Hepatic stellate cell (primary cell): Measurements from ENCODE around the gene FANK1.
"Not testable (repeated sequence)": the region's sequence is repeated elsewhere in the genome, so short reads cannot be mapped to it uniquely, and the experiment has no call there.

Source experiments
- DNase-seq: peaks from one replicate; pipeline ENCODE4 v3.0.0; 2011; ENCODE audit warnings: low spot score

FANK1 gene

DNA sequence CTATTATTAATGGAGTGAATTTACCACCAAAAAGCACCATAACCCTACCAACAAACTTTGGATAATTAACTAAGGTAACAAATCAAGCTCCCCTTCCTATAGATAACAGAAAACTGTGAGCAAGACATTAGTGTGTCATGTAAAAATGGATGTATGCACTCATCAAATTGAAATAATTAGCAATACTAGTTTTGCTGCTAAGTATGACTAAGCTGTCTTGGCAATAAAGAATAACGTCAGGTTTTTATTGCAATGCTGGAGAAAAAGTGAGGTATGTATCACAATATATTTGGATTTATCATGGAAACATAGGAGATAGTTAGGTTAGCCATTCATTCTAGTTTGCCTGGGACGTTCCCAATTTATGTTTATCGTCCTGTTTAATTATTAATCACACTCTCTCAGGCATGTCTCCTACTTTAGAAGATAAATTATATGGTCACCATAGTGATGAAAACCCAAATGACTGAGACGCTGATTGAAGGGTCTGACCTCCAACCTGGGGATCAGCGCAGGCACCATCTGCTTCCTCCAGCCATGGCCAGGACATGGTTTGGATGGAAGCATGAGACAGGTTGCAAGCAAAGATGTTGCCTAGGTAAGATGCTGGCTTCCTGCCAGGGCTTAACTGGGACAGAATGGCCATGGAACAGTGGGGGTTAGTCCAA is 125.6 kb downstream of the FANK1 start:
- DNase-seq = no peak

DNA sequence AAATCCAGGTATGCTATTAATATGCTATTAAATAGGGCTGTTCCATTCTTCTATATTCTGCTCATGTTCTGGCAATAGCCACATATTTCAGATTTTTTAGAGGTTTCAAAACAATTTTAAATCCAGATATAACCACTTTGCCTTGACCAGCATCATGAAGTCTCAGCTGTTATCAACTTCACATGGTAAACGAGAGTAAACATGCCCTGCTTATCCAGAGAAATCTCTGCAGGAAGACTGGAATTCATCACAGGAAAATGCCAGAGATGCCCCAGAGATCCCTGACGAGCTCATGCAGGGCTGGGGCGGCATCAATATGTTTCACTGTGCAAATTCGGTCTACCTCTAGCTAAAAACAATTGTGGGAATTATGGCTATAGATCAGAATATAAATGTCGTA is 126.5 kb downstream of the FANK1 start:
- DNase-seq = no peak

DNA sequence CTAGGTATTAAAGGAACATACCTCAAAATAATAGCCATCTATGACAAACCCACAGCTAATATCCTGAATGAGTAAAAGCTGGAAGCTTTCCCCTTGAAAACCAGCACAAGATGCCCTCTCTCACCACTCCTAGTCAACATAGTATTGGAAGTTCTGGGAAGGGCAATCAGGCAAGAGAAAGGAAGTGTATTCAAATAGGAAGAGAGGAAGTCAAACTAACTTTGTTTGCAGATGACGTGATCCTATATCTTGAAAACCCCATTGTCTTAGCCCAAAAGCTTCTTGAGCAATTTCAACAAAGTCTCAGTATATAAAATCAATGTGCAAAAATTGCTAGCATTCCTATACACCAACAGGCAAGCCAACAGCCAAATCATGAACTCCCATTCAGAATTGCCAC is 131.3 kb downstream of the FANK1 start:
- DNase-seq = no peak

DNA sequence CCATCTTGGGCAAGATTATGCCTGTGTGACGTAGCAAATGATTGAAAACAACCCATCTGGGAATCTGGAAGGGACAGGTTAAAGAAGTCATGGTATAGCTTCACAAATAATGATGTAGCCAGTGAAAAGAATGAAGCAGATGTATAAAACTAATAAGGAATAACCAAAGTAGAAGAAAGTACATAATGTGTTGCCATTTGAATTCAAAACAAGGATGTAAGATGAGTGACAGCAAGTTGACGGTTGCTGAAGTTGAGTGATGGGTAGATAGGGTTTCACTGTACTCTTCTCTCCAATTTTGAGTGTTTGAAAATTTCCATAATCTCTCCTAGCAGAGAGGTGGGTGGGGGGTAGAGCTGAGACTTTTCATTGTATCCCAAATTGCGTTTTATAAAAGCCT is 133.6 kb downstream of the FANK1 start:
- DNase-seq = no peak

DNA sequence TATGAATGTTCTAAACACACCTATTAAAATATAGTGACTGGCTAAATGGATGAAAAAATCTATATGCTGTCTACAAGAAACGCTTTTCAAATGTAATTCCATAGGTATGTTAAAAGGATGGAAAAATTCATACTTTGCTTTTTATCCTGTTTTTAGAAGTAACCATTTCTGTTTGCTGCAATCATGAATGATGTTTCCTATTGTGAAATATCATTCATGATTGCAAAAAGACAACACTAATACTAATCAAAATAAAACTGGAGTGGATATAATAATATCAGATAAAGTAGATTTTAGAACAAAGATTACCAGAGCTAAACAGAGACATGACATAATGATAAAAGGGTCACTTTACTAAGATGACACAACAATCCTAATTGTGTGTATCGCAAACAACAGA is 138.2 kb downstream of the FANK1 start:
- DNase-seq = no peak

DNA sequence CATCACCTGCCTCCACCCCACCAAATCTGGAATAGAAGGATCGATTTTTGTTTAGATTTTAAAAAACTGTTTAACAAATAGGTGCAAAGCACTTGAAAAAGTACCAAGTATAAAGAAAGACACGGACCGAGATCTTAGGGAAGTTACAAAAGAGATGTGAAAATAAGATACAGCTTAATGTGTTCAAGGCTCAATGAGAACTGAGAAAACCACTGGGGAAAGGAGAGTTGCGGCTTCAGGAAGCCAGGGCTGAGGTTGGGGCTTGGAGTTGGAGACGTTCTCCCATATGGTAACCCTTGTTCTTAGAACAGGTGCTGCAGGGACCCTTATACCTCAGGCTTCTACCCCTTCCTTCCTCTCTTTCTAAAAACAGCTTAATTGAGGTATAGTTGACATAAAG is 140.2 kb downstream of the FANK1 start:
- DNase-seq = no peak

DNA sequence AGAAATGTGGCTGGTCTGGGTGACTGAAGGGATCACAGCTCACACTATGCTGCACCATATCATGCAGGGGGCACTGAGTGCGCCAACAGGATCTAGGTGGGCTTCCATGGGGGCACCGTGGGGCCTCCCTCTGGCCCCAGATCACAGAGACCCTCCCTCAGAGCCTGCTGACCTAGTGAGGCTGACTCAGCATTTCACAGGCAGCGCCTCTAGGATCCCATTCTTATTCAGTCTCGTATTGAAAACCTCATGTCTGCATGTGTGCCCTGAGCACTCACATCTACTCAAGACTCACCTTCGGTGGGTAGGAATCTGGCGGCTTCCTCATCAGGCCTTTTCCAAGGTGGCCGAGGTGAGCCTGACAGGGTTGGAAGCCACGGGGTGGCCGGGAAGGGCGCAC is 141.6 kb downstream of the FANK1 start:
- no peak for DNase-seq

DNA sequence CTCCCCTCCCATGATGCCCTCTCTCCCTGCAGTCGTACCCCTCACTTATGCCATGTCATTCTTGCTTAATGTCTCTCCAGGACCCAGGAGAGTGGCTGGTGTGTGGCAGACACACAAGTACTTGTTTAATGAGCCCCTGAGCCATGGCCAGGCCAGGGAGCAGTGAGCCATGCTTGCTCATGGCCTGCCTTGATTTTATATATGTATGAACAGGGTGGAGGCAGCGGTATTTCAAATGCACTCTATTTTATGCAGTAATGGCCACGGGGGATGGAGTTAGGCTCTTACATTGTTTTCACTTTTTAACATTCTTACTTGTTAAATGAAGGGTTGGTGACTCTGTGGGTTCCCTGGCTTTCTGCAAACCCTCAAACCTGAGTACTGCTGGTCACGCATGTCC is 144.8 kb downstream of the FANK1 start:
- DNase-seq = no peak

DNA sequence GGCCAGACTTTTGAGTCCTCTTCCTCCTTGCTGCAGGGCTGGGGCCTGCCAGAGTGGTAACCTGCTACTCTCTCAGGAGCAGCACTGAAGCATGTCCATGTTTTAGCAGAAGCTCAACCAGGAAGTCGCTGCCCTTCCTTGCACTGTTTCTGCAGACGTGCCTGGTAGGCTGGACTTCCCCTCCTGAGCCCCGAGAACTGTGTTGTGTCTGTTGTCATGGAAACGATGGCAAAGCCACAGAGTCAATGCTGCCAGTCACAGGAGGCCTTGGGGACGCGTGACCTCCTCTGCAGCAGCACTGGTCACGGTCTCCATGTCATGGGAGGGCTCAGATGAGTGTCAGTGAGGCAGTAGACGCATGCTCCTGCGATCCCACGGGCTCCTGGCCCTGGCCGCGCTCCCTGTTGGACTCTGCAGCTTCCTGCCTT is 145.5 kb downstream of the FANK1 start:
- DNase-seq = peak; percentile 91

DNA sequence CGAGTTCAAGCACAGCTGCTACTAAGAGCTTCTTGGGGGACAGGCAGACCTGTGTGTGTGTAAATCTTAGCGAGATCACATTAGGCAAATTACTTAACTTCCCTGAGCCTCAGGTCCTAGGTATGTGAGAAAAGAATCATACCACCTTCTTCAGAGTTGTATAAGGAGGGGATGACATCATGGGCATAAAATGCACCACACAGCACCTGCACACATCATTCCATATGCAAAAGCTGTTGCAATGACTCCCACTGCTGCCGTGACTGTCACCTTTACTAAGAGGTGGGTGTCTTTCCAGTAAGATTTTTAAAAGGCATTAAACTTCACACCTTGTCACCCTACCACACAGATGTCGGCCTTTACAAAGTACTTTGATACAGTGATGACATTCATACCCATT is 146.0 kb downstream of the FANK1 start:
- no peak for DNase-seq

DNA sequence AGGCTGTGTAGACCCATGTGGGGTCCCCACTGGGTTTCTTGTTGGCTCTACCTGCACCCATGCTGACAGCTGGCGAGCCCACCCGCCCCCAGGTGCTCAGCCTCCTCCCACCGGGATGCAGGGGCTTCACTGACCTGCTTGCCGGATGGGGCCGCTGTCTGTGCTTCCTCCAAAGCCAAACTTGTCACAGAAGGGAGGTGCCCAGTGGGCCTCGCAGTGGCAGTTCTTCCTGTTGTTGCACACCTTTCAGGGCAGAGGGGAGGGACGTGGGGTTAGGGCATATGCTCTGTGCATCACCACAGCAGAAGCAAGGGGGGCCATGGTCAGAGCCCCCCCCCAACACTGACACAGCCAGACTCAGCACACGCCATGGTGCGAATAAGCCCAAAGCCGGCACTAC is 146.5 kb downstream of the FANK1 start:
- DNase-seq = no peak

DNA sequence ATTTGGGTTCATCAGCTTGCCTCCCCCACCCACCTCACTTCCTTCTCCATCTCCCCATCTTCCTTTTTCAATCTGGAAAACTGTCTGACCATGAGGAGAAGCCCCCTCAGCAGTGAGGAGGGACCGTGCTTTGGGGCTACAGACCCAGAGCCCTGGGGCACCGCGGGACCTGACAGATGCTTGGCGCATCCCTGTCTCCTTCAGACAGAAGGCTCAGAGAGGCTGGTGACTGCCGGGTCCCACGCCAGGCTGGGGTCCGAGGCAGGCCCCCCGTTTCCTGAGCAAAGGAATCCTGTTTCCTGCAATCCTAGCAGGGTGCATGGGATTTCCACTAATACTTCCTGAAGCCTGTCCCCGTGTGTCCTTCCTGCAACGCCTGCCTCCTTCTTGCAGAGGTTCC is 147.0 kb downstream of the FANK1 start:
- no peak for DNase-seq

DNA sequence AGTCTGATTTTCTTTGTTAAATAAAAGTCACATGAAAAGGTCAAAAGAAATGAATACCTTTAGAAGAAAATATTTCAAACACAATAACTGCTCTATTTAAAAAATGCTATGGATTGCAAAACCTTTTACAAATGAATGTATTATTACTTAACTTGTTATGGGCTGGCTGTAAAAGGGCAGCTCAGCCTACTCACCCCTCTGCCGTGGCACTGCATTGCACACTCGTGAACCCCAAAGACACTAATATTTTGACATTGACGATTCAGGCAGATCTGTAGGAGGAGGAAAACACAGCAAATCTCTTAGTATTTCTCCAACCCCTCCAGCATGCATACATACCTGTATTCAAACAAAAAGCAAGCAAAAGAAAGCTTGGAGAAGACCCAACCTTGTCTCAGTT is 149.5 kb downstream of the FANK1 start:
- no peak for DNase-seq

DNA sequence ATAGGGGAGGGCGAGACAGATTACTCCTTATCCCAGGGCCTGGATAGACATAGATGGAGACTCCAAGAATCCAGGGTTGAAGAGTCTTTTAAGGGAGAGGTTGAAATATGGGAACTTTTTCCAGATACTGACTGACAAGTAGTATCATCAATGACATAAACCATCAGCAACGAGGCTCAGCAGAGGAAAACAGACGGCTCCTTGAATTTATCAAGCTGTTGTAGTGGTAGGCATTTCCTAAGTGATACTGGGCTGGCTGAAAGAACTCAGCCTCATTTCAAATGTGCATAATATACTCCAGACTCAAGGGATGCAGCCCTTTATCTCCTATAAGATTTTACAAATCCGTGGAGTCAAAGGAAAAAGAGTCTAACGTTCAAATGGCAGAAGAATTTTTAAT is 150.5 kb downstream of the FANK1 start:
- no peak for DNase-seq

DNA sequence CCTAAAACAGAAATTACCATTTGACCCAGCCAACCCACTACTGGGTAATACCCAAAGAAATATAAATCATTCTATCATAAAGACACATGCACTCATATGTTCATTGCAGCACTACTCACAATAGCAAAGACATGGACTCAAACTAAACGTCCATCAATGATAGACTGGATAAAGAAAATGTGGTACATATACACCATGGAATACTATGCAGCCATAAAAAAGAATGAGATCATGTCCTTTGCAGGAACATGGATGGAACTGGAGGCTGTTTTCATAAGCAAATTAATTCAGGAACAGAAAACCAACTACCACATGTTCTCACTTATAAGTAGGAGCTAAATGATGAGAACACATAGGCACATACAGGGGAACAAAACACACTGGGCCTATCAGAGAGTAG is 151.4 kb downstream of the FANK1 start:
- not testable (repeated sequence) for DNase-seq

DNA sequence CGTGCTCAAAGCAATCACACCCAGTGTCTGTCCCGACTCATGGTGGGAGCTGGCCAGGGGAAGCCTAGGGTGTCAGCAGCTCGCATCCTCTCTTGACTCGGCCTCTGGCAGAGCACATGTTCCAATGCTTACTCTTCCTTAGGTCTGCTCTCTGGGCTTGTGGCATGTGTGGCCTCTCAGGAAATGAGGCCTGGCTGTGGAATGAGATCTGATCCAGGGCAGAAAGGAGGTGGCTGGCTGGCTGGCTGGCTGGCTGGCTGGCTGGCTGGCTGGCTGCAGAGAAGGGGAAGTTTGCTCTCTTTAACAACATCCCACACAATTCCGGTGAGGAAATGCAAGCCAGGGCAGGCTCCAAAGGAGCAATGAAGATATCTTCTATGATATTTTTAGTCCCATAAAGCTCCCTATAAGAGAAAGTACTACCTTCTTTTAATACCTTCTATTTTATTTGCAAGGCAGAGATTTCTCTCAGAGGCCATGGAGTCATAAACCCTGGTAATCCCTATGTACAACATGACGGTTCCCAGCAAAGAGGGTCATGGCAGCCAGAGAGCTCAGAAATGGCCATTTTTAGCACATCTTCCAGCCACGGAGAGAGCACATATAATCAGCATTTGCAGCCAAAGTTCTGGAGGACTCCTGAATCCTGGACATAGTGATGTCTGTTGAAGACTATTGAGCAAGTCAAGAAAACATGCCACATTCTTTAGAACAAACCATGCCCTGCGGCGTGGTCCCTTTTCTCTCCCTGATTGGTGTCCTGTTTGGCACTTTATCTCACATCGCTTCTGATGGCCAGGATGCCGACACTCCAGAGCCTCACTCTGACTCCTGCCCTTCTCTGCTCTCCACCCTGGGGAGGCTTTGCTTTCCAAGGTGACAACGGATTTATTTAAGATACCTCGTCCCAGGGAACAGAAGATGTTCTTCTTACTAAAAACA is 153.7 kb downstream of the FANK1 start:
- DNase-seq = peak; percentile 79

DNA sequence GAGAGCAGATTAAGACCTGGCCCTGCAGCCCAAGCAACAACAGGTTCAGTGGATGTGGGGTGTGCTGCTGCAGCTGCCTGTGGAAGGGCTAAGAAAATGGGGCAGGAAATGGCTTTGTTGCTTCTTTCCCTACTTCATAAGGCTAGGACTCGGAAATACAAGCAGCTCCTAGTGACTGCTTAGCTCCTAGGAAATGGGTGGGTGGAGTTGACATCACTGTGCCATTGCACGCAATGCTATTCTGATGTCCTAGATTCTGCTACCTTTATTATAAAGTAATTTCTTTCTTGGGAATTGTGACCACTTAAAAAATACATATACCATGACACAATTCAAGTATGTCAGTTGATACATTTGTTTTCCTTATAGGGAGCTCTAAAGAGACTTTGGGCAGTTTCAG is 155.8 kb downstream of the FANK1 start:
- no peak for DNase-seq

DNA sequence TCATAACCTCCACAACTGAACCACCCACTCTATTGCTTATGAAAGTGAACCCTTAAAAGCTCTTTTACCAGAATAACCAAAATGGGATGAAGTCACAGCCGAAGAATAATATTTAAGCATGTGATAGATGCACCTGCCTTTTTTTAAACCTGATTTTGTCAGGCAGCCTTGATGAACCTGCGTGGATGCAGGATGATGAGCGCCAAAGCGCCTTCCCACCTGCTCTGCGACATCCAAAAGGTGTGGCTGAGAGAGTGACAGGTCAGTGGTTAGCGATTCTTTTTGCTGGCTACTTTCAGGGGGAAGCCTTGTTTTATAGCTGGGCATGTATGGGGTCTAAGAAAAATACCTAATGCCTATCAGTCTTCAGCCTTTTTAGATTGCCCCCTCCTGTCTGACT is 157.8 kb downstream of the FANK1 start:
- DNase-seq = no peak

DNA sequence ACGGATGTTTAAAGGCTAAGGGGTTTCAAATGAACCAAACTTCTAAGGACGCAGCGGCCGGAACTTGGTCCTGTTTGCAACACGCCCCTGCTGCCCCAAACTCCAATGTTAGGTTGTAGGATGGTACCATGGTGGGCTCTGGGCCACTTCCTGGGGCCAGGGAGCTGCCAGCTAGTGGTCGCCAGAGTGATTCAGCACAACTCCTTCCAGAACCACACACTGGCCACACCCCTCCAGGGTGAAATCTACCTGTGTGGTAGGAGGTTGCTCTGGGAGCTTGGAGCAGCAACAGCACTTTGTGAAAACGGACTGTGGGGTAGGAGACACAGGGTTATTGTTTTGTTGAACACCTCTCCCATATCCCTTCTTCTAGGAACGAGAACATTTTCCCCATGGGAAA is 161.1 kb downstream of the FANK1 start:
- DNase-seq = no peak

DNA sequence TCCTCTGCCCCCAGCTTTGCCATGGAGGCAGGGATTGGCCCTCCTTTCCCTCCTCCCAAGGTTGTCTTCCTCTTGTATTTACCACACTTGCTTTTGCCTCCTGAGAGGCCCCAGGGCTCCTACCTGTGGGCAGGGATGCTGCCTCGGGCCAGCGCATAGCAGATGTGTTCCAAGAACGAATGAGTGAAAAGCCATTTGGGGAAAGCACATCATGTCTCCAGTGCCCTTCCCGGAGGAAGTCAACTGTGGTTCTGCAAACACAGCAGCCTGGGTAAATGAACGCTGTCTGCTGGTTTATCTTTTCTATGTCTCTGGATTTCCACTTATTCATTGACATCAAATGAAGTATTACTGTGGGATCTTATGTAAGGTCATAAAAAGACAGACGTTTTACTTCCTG is 161.7 kb downstream of the FANK1 start:
- DNase-seq = no peak

DNA sequence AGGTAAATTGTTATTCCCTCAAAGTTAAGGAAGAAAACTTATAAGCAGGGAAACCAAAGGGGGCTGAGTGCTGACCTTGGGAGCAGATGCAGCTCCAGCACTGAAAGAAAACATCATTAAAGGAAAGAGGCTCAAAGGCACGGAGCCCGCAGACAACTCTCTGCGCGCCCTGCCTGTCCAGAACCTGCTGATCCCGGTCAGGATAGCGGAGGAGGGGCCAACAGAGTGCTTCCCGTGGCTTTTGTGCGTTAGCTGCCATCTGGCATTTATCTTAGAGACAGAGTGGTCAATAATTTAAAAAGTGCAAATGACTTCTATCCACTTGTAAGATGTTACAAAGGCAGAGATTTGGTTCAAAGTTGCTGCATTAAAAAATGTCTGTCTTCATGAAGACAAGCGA is 162.1 kb downstream of the FANK1 start:
- no peak for DNase-seq
